Skeletal muscle satellite cell (primary cell): ENCODE data around the gene SPOUT1.
"Not testable (repeated sequence)": the region's sequence is repeated elsewhere in the genome, so short reads cannot be mapped to it uniquely, and the experiment has no call there.

Experiments
- H3K27me3 ChIP-seq: 2 replicates; pipeline ENCODE4 v1.7.0; 2013; ENCODE audit warnings: low read length; ENCODE audit not compliant: control insufficient read depth, insufficient read depth
- H3K36me3 ChIP-seq: 2 replicates; pipeline ENCODE4 v1.7.0; 2013; ENCODE audit warnings: mild to moderate bottlenecking, control low read depth, low read length; ENCODE audit not compliant: insufficient read depth
- H3K4me1 ChIP-seq: 2 replicates; pipeline ENCODE4 v1.7.0; 2013; ENCODE audit warnings: low read length; ENCODE audit not compliant: control insufficient read depth, insufficient read depth
- H3K4me2 ChIP-seq: 2 replicates; pipeline ENCODE4 v1.7.0; 2013; ENCODE audit warnings: mild to moderate bottlenecking, low read length
- H3K4me3 ChIP-seq: 2 replicates; pipeline ENCODE4 v1.7.0; 2013; ENCODE audit warnings: low read length
- H3K9ac ChIP-seq: 2 replicates; pipeline ENCODE4 v1.7.0; 2013; ENCODE audit warnings: mild to moderate bottlenecking, low read depth, low read length, moderate library complexity
- H3K9me3 ChIP-seq: replicated peaks from 2 replicates; pipeline ENCODE4 v1.7.0; 2013; ENCODE audit warnings: mild to moderate bottlenecking, control low read depth, low read length

SPOUT1 gene

GRCh38 chr9:128802482-128802881, 27.1 kb downstream of the SPOUT1 start:
- Histone ChIP-seq H3K36me3 (peaks cover 57% of the 10 kb centered on the region), H3K9me3 (no peaks in the 10 kb centered on the region), H3K4me1 (no peaks in the 10 kb centered on the region), H3K4me3 (no peak overlapping the region), H3K4me2 (no peak overlapping the region), H3K9ac (no peak overlapping the region), H3K27me3 (no peaks in the 10 kb centered on the region)

GRCh38 chr9:128800061-128800460, 29.5 kb downstream of the SPOUT1 start:
- Histone ChIP-seq H3K27me3 (no peaks in the 10 kb centered on the region), H3K36me3 (peaks cover 48% of the 10 kb centered on the region), H3K9ac (no peak overlapping the region), H3K4me2 (no peak overlapping the region), H3K4me1 (no peaks in the 10 kb centered on the region), H3K4me3 (no peak overlapping the region), H3K9me3 (no peaks in the 10 kb centered on the region)

GRCh38 chr9:128798896-128799295, 30.7 kb downstream of the SPOUT1 start:
- H3K4me3 ChIP-seq: no peak overlapping the region
- H3K36me3 ChIP-seq: peaks cover 53% of the 10 kb centered on the region
- no peaks in the 10 kb centered on the region for H3K9me3 ChIP-seq
- H3K4me1 ChIP-seq: no peaks in the 10 kb centered on the region
- H3K27me3 ChIP-seq: no peaks in the 10 kb centered on the region
- H3K9ac ChIP-seq: no peak overlapping the region
- H3K4me2 ChIP-seq: no peak overlapping the region

DNA sequence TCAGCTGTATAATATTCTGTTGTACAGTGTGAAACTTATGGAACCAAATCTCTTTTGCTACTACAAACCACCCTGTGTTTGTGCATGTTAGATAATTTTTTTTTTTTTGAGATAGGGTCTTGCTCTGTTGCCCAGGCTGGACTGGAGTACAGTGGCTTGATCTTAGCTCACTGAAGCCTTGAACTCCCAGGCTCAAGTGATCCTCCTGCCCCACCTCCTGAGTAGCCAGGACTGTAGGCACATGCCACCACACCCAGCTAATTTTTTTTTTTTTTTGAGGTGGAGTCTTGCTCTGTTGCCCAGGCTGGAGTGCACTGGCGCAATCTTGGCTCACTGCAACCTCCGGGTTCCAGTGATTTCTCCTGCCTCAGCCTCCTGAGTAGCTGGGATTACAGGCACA, 34.6 kb downstream of the SPOUT1 start:
- not testable (repeated sequence) for H3K4me1 ChIP-seq, H3K27me3 ChIP-seq, H3K4me3 ChIP-seq, H3K4me2 ChIP-seq, H3K9me3 ChIP-seq, H3K9ac ChIP-seq
- H3K36me3 ChIP-seq: peaks cover 60% of the 10 kb centered on the region

GRCh38 chr9:128792978-128793686, 36.5 kb downstream of the SPOUT1 start:
- no peaks in the 10 kb centered on the region for H3K9me3 ChIP-seq
- H3K4me1 ChIP-seq: peaks cover 5% of the 10 kb centered on the region
- H3K9ac ChIP-seq: no peak overlapping the region
- peaks cover 45% of the 10 kb centered on the region for H3K36me3 ChIP-seq
- no peak overlapping the region for H3K4me3 ChIP-seq
- H3K4me2 ChIP-seq: no peak overlapping the region
- no peaks in the 10 kb centered on the region for H3K27me3 ChIP-seq

GRCh38 chr9:128792134-128792533, 37.5 kb downstream of the SPOUT1 start:
- peaks cover 42% of the 10 kb centered on the region for H3K36me3 ChIP-seq
- no peak overlapping the region for H3K4me2 ChIP-seq
- no peaks in the 10 kb centered on the region for H3K9me3 ChIP-seq
- H3K27me3 ChIP-seq: no peaks in the 10 kb centered on the region
- no peak overlapping the region for H3K4me3 ChIP-seq
- no peak overlapping the region for H3K9ac ChIP-seq
- H3K4me1 ChIP-seq: peaks cover 8% of the 10 kb centered on the region

DNA sequence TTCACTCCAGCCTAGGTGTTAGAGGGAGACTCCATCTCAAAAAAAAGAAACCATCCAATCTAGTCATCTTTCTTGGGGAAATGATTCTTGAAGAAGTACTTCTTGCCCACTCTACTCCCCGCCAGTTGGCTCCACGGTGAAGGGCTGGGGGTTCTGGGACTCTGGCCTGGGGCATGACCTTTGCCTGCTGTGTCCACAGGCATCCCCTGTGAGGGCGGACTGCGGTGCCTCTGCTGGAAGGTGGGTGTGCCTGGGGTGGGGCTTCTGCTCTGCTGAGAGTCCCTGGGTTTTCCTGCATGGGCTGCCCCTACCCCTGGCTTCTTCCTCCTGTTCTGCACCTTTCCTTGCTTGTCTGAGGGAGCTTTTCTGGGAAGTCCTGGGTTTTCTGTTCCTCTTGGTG, 39.1 kb downstream of the SPOUT1 start:
- H3K4me1 ChIP-seq: peaks cover 13% of the 10 kb centered on the region
- no peaks in the 10 kb centered on the region for H3K27me3 ChIP-seq
- H3K4me3 ChIP-seq: no peak overlapping the region
- H3K9me3 ChIP-seq: no peaks in the 10 kb centered on the region
- peaks cover 36% of the 10 kb centered on the region for H3K36me3 ChIP-seq
- H3K9ac ChIP-seq: no peak overlapping the region
- H3K4me2 ChIP-seq: no peak overlapping the region

DNA sequence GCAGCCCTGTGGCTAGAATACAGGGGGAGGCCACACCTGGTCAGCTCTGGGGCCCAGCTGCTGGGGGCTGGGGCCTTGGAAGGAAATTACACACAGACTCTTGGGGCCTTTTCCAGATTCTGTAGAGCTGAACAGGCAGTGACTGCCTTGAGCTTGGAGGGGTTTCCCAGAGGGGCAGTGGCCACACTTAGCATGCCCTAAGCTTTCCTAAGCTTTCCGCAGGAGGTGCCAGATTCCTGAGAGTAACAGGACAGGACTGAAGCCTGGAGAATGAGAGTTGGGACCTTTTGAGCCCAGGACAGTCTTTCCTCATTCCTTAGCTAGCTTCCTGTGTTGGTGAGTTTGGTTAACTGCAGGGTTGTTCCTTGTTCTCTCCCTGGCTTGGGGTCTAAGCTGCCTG, 41.1 kb downstream of the SPOUT1 start:
- Histone ChIP-seq H3K4me1 (peaks cover 18% of the 10 kb centered on the region), H3K36me3 (peaks cover 25% of the 10 kb centered on the region), H3K9me3 (no peaks in the 10 kb centered on the region), H3K27me3 (no peaks in the 10 kb centered on the region), H3K9ac (peak overlapping the region; percentile 93), H3K4me2 (peak overlapping the region; percentile 98), H3K4me3 (peak overlapping the region; percentile 100)

- H3K27me3 ChIP-seq: no peaks in the 10 kb centered on the region
- peaks cover 21% of the 10 kb centered on the region for H3K4me1 ChIP-seq
- H3K4me3 ChIP-seq: peak overlapping the region; percentile 100
- peak overlapping the region; percentile 98 for H3K4me2 ChIP-seq
- no peaks in the 10 kb centered on the region for H3K9me3 ChIP-seq
- H3K9ac ChIP-seq: peak overlapping the region; percentile 93
- peaks cover 17% of the 10 kb centered on the region for H3K36me3 ChIP-seq
These were observed 41.9 kb downstream of the SPOUT1 start for GRCh38 chr9:128787659-128788058.

DNA sequence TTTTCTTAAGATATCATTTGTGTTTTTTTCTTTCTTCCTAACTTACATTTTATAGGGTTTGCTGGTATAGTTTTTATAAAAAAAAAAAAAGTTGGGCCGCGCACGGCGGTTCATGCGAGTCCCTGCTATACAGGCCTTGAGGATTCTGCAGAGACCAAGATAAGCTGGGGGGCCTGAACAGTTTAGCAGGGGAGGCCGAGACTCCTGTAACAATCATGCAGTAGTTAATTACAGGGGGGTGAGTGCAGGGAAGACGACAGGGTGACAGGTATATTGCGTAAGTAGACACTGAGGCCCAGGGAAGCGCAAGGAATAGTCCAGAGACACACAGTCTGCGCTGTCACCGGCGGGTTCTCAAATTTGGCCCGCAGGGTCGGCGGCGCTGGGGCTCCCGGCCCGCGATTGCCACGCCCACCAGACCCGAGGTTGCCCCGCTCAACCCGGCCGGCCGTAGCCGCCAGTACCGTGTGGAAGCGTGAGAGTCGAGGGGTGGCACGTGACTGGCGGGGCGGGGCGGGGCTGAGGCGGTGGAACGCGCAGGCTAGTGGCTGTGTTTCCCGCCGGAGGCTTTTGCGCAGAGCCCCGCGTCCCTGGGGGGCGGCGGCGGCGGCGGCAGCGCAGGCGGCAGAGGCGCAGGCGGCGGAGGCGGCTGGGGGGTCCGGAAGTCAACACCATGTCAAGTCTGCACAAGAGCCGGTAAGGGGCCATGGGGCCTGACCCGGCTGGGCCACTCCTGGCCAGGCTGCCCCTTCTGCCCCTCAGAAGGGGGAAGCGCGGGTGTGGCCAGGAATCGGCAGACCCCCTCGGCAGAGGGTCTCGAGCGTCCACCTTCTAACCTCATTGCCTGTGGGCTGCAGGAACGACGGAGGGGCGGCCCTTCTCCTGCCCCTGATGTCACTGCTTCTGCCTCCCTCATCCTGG, 42.7 kb downstream of the SPOUT1 start, which contains the start of gene TBC1D13:
Gene TBC1D13, plus strand, starts transcription at position 573 of the 921 bp plus-strand sequence. Its CDS starts 101 bp downstream, at position 674.
- peaks cover 10% of the 10 kb centered on the region for H3K36me3 ChIP-seq
- H3K4me2 ChIP-seq: peak within 1 kb of the TSS; percentile 98
- H3K9me3 ChIP-seq: no peaks in the 10 kb centered on the region
- peak within 1 kb of the TSS; percentile 100 for H3K4me3 ChIP-seq
- no peaks in the 10 kb centered on the region for H3K27me3 ChIP-seq
- peak within 1 kb of the TSS; percentile 93 for H3K9ac ChIP-seq
- peaks cover 21% of the 10 kb centered on the region for H3K4me1 ChIP-seq

DNA sequence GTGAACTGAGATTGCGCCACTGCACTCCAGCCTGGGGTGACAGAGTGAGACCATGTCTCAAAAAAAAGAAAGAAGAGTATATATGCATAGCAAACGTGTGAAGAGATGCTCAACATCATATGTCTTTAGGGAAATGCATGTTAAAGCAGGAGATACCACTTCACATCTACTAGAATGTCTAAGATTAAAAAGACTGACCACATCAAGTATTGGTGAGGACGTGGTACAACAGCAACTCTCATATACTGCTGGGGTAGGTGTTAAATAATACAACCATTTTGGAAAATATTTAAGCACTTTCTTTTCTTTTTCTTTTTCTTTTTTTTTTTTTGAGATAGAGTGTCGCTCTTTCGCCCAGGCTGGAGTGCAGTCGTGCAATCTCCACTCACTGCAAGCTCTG, 44.2 kb downstream of the SPOUT1 start:
- Histone ChIP-seq H3K4me1 (peaks cover 21% of the 10 kb centered on the region), H3K9ac (no peak overlapping the region), H3K36me3 (no peaks in the 10 kb centered on the region), H3K9me3 (no peaks in the 10 kb centered on the region), H3K4me2 (no peak overlapping the region), H3K4me3 (no peak overlapping the region), H3K27me3 (no peaks in the 10 kb centered on the region)
